Keratinocyte (primary cell): ENCODE data around the gene TANGO2. TPM values are rescaled to one million over a fixed set of nuclear protein-coding genes. Genes with fewer than 3 reads are reported as not detected.

Experiments used
- DNase-seq: peaks from one replicate; pipeline ENCODE4 v3.0.0-alpha.2; 2011; ENCODE audit warnings: low read depth, missing footprints, low spot score
- FAIRE-seq: peaks from 2 replicates; lab custom pipeline; 2011; peaks lifted over from hg19 to GRCh38; lab: Jason Lieb, UNC
- H2AFZ ChIP-seq: 2 replicates; pipeline ENCODE4 v1.6.0; 2012; ENCODE audit warnings: low read length, control low read depth, inconsistent platforms; ENCODE audit not compliant: control insufficient read depth
- H3K27ac ChIP-seq: 2 replicates; pipeline ENCODE4 v1.5.1; 2011; ENCODE audit warnings: low read length; ENCODE audit not compliant: control insufficient read depth, insufficient read depth
- H3K27me3 ChIP-seq: 3 replicates; pipeline ENCODE4 v1.6.0; 2011; ENCODE audit warnings: low read length; ENCODE audit not compliant: control insufficient read depth, insufficient read depth; ENCODE audit errors: extremely low read depth
- H3K36me3 ChIP-seq, 2 experiments: 2 replicates in 1 of 2; 3 replicates in 1 of 2; pipeline ENCODE4 v1.5.1; 2011; ENCODE audit warnings: low read length in 2 of 2, mild to moderate bottlenecking in 1 of 2; ENCODE audit not compliant: control insufficient read depth in 2 of 2, insufficient read depth in 2 of 2; ENCODE audit errors: extremely low read depth in 1 of 2
- H3K4me1 ChIP-seq: 3 replicates; pipeline ENCODE4 v1.5.1; 2011; ENCODE audit warnings: low read length; ENCODE audit not compliant: control insufficient read depth, insufficient read depth; ENCODE audit errors: extremely low read depth
- H3K4me2 ChIP-seq: 3 replicates; pipeline ENCODE4 v1.6.0; 2011; ENCODE audit warnings: low read depth, low read length; ENCODE audit not compliant: control insufficient read depth, insufficient read depth; ENCODE audit errors: extremely low read depth
- H3K4me3 ChIP-seq, 3 experiments: fragments of 200-600 bp in 1 of 3; sonication (generic) in 1 of 3; 2 replicates in 2 of 3; 3 replicates in 1 of 3; pipeline ENCODE4 v1.5.1; 2011 to 2016; ENCODE audit warnings: low read length in 3 of 3, mild to moderate bottlenecking in 3 of 3, control low read depth in 2 of 3, inconsistent platforms in 1 of 3, low read depth in 1 of 3, mixed read lengths in 1 of 3, mixed run types in 1 of 3, moderate library complexity in 1 of 3; ENCODE audit not compliant: control insufficient read depth in 2 of 3, insufficient read depth in 2 of 3; ENCODE audit errors: extremely low read depth in 1 of 3
- H3K79me2 ChIP-seq: 2 replicates; pipeline ENCODE4 v1.6.0; 2012; ENCODE audit warnings: low read length; ENCODE audit not compliant: control insufficient read depth, insufficient read depth
- H3K9ac ChIP-seq: 3 replicates; pipeline ENCODE4 v1.6.0; 2011; ENCODE audit warnings: low read length; ENCODE audit not compliant: control insufficient read depth, insufficient read depth; ENCODE audit errors: extremely low read depth
- H3K9me1 ChIP-seq: 3 replicates; pipeline ENCODE4 v1.6.0; 2011; ENCODE audit warnings: low read length; ENCODE audit not compliant: control insufficient read depth, insufficient read depth; ENCODE audit errors: extremely low read depth
- H3K9me3 ChIP-seq: 2 replicates; pipeline ENCODE4 v1.5.1; 2012; ENCODE audit warnings: low read depth, low read length; ENCODE audit not compliant: control insufficient read depth
- H4K20me1 ChIP-seq: 3 replicates; pipeline ENCODE4 v1.6.0; 2011; ENCODE audit warnings: low read length; ENCODE audit not compliant: control insufficient read depth, insufficient read depth; ENCODE audit errors: extremely low read depth
- CTCF ChIP-seq, 3 experiments: IDR thresholded peaks in 1 of 3; conservative IDR thresholded peaks in 1 of 3; optimal IDR thresholded peaks in 1 of 3; 2 replicates in 2 of 3; 3 replicates in 1 of 3; pipeline versions ENCODE3 to v1.5.1; 2011; ENCODE audit warnings: low read length in 3 of 3, mild to moderate bottlenecking in 3 of 3, moderate library complexity in 2 of 3, control low read depth in 1 of 3, inconsistent platforms in 1 of 3; ENCODE audit not compliant: insufficient read depth in 2 of 3; ENCODE audit errors: extremely low read depth in 1 of 3
- EZH2 ChIP-seq: IDR thresholded peaks from one replicate; pipeline ENCODE4 v1.6.1; 2012; ENCODE audit warnings: inconsistent platforms, mild to moderate bottlenecking, low read length, moderate library complexity
- dilution Hi-C: fragments of 300-500 bp; cut with MboI; formaldehyde crosslinking; loops from one replicate; pipeline ENCODE4 v1.7.0; 2020; ENCODE audit warnings: low sequenced_read_pairs; ENCODE audit not compliant: extremely low pct_ligation_motif_present
- polyA plus RNA-seq, 5 experiments: library from polyadenylated mRNA; depleted of rRNA in 3 of 5; stranded (reverse) in 3 of 5; stranded (forward) in 1 of 5; unstranded in 1 of 5; fragments of >200 nt; gene quantifications; 1 replicate in 1 of 5; 2 replicates in 3 of 5; 3 replicates in 1 of 5; pipeline versions ENCODE4 v1.2.1 to v1.2.3, GENCODE V29; 2011 to 2012; ENCODE audit warnings: missing spikeins in 2 of 5, low read depth in 1 of 5, low replicate concordance in 1 of 5

Gene TANGO2
- polyA plus RNA-seq, 1 donor (not counting 4 experiments of a cell fraction or from before 2014, with no cell fraction given), result 20.1 TPM

GRCh38 chr22:20109411-20110358 is 88.8 kb downstream of the TANGO2 start:
- H3K27ac ChIP-seq, result no peak overlapping the region
- FAIRE-seq (no peak), DNase-seq (no peak)
- no peak overlapping the region for H2AFZ ChIP-seq
- no peak overlapping the region for H3K4me2 ChIP-seq
- TF ChIP-seq CTCF (optimal IDR thresholded peaks at IDR 0.05 in 1 of 3, IDR thresholded peaks at IDR 0.05 in 1 of 3, conservative IDR thresholded peaks at IDR 0.05 in 1 of 3; ENCODE audit: extremely low read depth in 1 of 3, insufficient read depth in 2 of 3, low read length in 3 of 3), result no peak
- TF ChIP-seq EZH2, result no peak
- no peaks in the 10 kb centered on the region for H4K20me1 ChIP-seq
- dilution Hi-C loops, result no loop called here
- H3K36me3 ChIP-seq, result peaks cover 55 to 59% of the 10 kb centered on the region in 2 experiments
- H3K79me2 ChIP-seq, result peaks cover 18% of the 10 kb centered on the region
- no peaks in the 10 kb centered on the region for H3K4me1 ChIP-seq
- no peaks in the 10 kb centered on the region for H3K27me3 ChIP-seq
- no peaks in the 10 kb centered on the region for H3K9me1 ChIP-seq
- H3K4me3 ChIP-seq, result no peak overlapping the region
- no peaks in the 10 kb centered on the region for H3K9me3 ChIP-seq
- H3K9ac ChIP-seq, result no peak overlapping the region

GRCh38 chr22:20110359-20110985 is 89.6 kb downstream of the TANGO2 start:
- DNase-seq (no peak), FAIRE-seq (no peak)
- Histone ChIP-seq H3K27me3 (no peaks in the 10 kb centered on the region), H3K36me3 (peaks cover 54 to 58% of the 10 kb centered on the region in 2 experiments), H3K27ac (no peak overlapping the region), H3K4me3 (no peak overlapping the region), H3K9ac (no peak overlapping the region), H3K9me1 (no peaks in the 10 kb centered on the region), H3K4me2 (no peak overlapping the region), H3K4me1 (peaks cover under 1% of the 10 kb centered on the region), H4K20me1 (no peaks in the 10 kb centered on the region), H3K9me3 (no peaks in the 10 kb centered on the region), H2AFZ (no peak overlapping the region), H3K79me2 (peaks cover 19% of the 10 kb centered on the region)
- no peak for TF ChIP-seq EZH2
- TF ChIP-seq CTCF (optimal IDR thresholded peaks at IDR 0.05 in 1 of 3, IDR thresholded peaks at IDR 0.05 in 1 of 3, conservative IDR thresholded peaks at IDR 0.05 in 1 of 3; ENCODE audit: extremely low read depth in 1 of 3, insufficient read depth in 2 of 3, low read length in 3 of 3), result no peak
- dilution Hi-C loops, result no loop called here
